Fibroblast of lung (primary cell): Measurements from ENCODE around the gene NLRP6. TPM values are rescaled to one million over a fixed set of nuclear protein-coding genes. Genes with fewer than 3 reads are reported as not detected.
A peak's percentile ranks its signal among the peaks of the same experiment; 100 is the strongest.

Source experiments
- DNase-seq, 2 donors: peaks; one replicate each; pipeline versions ENCODE4 v3.0.0 to v3.0.0-alpha.2; 2010; ENCODE audit warnings: low read depth in 2 of 2
- H2AFZ ChIP-seq: 2 replicates; pipeline ENCODE4 v1.5.1; 2012; ENCODE audit warnings: low read length, control low read depth, inconsistent platforms
- H3K27ac ChIP-seq: 2 replicates; pipeline ENCODE4 v1.5.1; 2011; ENCODE audit warnings: low read length, control low read depth; ENCODE audit not compliant: insufficient read depth
- H3K27me3 ChIP-seq: 2 replicates; pipeline ENCODE4 v1.5.1; 2011; ENCODE audit warnings: mild to moderate bottlenecking, low read length; ENCODE audit not compliant: control insufficient read depth, insufficient read depth
- H3K36me3 ChIP-seq: 2 replicates; pipeline ENCODE4 v1.5.1; 2011; ENCODE audit warnings: low read length; ENCODE audit not compliant: control insufficient read depth, insufficient read depth
- H3K4me1 ChIP-seq: 2 replicates; pipeline ENCODE4 v1.5.1; 2011; ENCODE audit warnings: low read length; ENCODE audit not compliant: control insufficient read depth, insufficient read depth; ENCODE audit errors: extremely low read depth
- H3K4me2 ChIP-seq: 2 replicates; pipeline ENCODE4 v1.5.1; 2011; ENCODE audit warnings: low read length, control low read depth; ENCODE audit not compliant: insufficient read depth; ENCODE audit errors: extremely low read depth
- H3K4me3 ChIP-seq, 4 experiments: fragments of 200-600 bp in 1 of 4; sonication (generic) in 1 of 4; replicated peaks in 1 of 4; 2 replicates each; pipeline ENCODE4 v1.5.1; 2011 to 2016; ENCODE audit warnings: low read length in 4 of 4, low read depth in 3 of 4, mild to moderate bottlenecking in 3 of 4, control low read depth in 2 of 4, inconsistent platforms in 1 of 4, mixed read lengths in 1 of 4; ENCODE audit not compliant: insufficient read depth in 1 of 4; ENCODE audit errors: control extremely low read depth in 1 of 4
- H3K79me2 ChIP-seq: 2 replicates; pipeline ENCODE4 v1.5.1; 2012; ENCODE audit warnings: mild to moderate bottlenecking, low read length, inconsistent platforms; ENCODE audit not compliant: control insufficient read depth, insufficient read depth
- H3K9ac ChIP-seq: 2 replicates; pipeline ENCODE4 v1.5.1; 2011; ENCODE audit warnings: mild to moderate bottlenecking, low read length, control low read depth; ENCODE audit not compliant: insufficient read depth
- H3K9me3 ChIP-seq: 2 replicates; pipeline ENCODE4 v1.5.1; 2012; ENCODE audit warnings: low read depth, low read length; ENCODE audit not compliant: control insufficient read depth, insufficient read depth
- H4K20me1 ChIP-seq: 2 replicates; pipeline ENCODE4 v1.5.1; 2011; ENCODE audit warnings: low read length; ENCODE audit not compliant: control insufficient read depth, insufficient read depth; ENCODE audit errors: extremely low read depth
- EZH2 ChIP-seq: IDR thresholded peaks from 2 replicates; pipeline ENCODE4 v1.5.1; 2012; ENCODE audit warnings: low read length, control low read depth, mild to moderate bottlenecking; ENCODE audit errors: missing control alignments
- polyA plus RNA-seq, 2 donors: library from polyadenylated mRNA; depleted of rRNA in 1 of 2; stranded (reverse) in 1 of 2; unstranded in 1 of 2; fragments of >200 nt; gene quantifications; 2 replicates each; pipeline ENCODE4 v1.2.1, GENCODE V29; 2011 to 2012; ENCODE audit warnings: missing spikeins in 1 of 2
- total RNA-seq: library from RNA; depleted of rRNA; stranded (reverse); fragments of >200 nt; gene quantifications from 2 replicates; pipeline ENCODE4 v1.2.1, GENCODE V29; 2014
- TF ChIP-seq, protein P1 (sequence below), 2 donors: IDR thresholded peaks in 1 of 2; conservative IDR thresholded peaks in 1 of 2; 1 replicate in 1 of 2; 2 replicates in 1 of 2; pipeline ENCODE4 v1.5.1; 2011 to 2012; ENCODE audit warnings: low read length in 2 of 2, control low read depth in 1 of 2, inconsistent platforms in 1 of 2, low read depth in 1 of 2, mild to moderate bottlenecking in 1 of 2

The NLRP6 gene
- total and polyA plus RNA-seq, 2 donors (not counting 1 experiment from before 2014, with no cell fraction given): not detected

DNA sequence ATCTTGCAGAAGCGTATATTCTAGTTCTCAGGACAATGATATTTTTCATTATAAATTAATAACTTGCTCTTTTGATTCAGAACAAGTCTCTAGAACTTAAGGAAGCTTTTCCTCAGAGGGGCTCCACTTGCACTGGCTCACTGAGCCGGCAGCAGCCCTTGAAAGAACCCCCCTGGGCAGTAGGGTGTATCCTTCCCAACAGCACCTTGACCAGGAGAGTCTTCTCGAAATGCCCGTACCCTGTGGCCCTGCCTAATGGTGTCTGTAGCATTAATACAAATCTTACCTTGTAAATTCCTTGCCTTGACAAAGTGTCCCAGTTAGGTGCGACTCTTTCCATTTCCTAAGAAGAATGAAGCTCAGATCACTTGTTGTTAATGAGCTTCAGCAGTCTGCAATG is 27.9 kb upstream of the NLRP6 start:
- peaks cover 30% of the 10 kb centered on the region for H3K36me3 ChIP-seq
- no peaks in the 10 kb centered on the region for H4K20me1 ChIP-seq
- no peak for TF ChIP-seq EZH2
- no peak overlapping the region for H3K4me3 ChIP-seq
- H3K9ac ChIP-seq: no peak overlapping the region
- H3K27me3 ChIP-seq: no peaks in the 10 kb centered on the region
- no peak overlapping the region for H2AFZ ChIP-seq
- H3K79me2 ChIP-seq: no peaks in the 10 kb centered on the region
- H3K9me3 ChIP-seq: no peaks in the 10 kb centered on the region
- no peaks in the 10 kb centered on the region for H3K4me1 ChIP-seq
- H3K4me2 ChIP-seq: no peak overlapping the region
- H3K27ac ChIP-seq: no peak overlapping the region
- no peak for DNase-seq

DNA sequence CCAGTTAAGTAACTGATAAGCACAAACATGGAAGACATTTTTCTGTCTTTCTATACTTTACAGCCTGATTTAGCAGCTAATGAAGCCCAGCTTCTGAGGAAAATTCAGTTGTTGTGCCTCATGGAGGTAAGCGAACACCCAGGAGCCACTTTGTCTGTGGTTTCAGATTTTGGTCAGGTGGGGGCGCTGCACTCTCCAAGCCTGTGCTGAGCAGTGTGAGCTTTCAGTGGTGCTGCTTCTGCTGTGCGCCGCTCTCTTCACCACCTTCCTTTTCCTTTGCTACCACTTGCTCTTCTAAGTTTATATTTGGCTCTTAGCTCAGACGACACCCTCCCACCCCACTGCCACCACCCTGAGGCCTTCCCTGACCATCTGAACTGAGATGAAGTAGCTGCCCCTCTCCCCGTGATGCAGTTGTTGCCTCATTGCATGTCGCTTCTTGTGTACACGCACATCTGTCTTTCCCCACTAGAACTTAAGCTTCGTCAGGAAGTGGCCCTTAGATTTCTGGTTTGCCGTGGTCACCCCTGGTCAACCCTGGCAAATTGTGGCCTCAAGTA is 27.4 kb upstream of the NLRP6 start:
- Histone ChIP-seq H2AFZ (no peak overlapping the region), H4K20me1 (no peaks in the 10 kb centered on the region), H3K9ac (no peak overlapping the region), H3K27me3 (no peaks in the 10 kb centered on the region), H3K79me2 (no peaks in the 10 kb centered on the region), H3K36me3 (peaks cover 24% of the 10 kb centered on the region), H3K27ac (no peak overlapping the region), H3K4me1 (no peaks in the 10 kb centered on the region), H3K4me3 (no peak overlapping the region), H3K9me3 (no peaks in the 10 kb centered on the region), H3K4me2 (no peak overlapping the region)
- TF ChIP-seq, protein P1, sequence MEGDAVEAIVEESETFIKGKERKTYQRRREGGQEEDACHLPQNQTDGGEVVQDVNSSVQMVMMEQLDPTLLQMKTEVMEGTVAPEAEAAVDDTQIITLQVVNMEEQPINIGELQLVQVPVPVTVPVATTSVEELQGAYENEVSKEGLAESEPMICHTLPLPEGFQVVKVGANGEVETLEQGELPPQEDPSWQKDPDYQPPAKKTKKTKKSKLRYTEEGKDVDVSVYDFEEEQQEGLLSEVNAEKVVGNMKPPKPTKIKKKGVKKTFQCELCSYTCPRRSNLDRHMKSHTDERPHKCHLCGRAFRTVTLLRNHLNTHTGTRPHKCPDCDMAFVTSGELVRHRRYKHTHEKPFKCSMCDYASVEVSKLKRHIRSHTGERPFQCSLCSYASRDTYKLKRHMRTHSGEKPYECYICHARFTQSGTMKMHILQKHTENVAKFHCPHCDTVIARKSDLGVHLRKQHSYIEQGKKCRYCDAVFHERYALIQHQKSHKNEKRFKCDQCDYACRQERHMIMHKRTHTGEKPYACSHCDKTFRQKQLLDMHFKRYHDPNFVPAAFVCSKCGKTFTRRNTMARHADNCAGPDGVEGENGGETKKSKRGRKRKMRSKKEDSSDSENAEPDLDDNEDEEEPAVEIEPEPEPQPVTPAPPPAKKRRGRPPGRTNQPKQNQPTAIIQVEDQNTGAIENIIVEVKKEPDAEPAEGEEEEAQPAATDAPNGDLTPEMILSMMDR (conservative IDR thresholded peaks at IDR 0.05 in 1 of 2, IDR thresholded peaks at IDR 0.05 in 1 of 2; ENCODE audit: low read depth in 1 of 2, low read length in 2 of 2): peak; percentile 64 to 65
- no peak for TF ChIP-seq EZH2
- DNase-seq: peak; percentile 17 to 59

DNA sequence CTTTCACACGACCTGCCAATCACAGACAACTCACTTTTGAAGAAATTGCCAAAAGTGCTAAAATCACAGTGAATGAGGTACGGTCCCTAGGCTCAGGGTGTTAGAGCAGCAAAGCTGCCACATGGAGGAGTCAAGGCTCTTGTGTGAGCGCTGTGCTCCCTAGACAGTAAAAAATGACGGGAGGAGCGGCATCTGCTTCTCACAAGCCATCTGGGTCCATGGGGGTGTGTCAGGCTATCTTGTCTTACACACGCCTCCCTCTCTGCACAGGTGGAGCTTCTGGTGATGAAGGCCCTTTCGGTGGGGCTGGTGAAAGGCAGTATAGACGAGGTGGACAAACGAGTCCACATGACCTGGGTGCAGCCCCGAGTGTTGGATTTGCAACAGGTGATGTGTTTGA is 26.7 kb upstream of the NLRP6 start:
- H3K9me3 ChIP-seq: no peaks in the 10 kb centered on the region
- DNase-seq: no peak
- no peaks in the 10 kb centered on the region for H4K20me1 ChIP-seq
- no peak overlapping the region for H3K9ac ChIP-seq
- H3K4me1 ChIP-seq: no peaks in the 10 kb centered on the region
- no peak overlapping the region for H2AFZ ChIP-seq
- peaks cover 18% of the 10 kb centered on the region for H3K36me3 ChIP-seq
- no peaks in the 10 kb centered on the region for H3K79me2 ChIP-seq
- H3K4me2 ChIP-seq: no peak overlapping the region
- no peak overlapping the region for H3K4me3 ChIP-seq
- H3K27me3 ChIP-seq: no peaks in the 10 kb centered on the region
- H3K27ac ChIP-seq: no peak overlapping the region
- TF ChIP-seq, protein P1 (conservative IDR thresholded peaks at IDR 0.05 in 1 of 2, IDR thresholded peaks at IDR 0.05 in 1 of 2; ENCODE audit: low read depth in 1 of 2, low read length in 2 of 2): no peak
- TF ChIP-seq EZH2: no peak
